ENCODE measurements around the gene GAL3ST2.

- TF ChIP-seq CTCF (conservative IDR thresholded peaks at IDR 0.05; ENCODE audit: low read depth, low read length) (no peak), EZH2phosphoT487 (IDR thresholded peaks at IDR 0.05; ENCODE audit: borderline replicate concordance, low read length) (no peak), EZH2 (IDR thresholded peaks at IDR 0.05; ENCODE audit: low read length, unreplicated experiment) (no peak)
Measured at GRCh38 chr2:241728000-241728399, 48.6 kb upstream of the GAL3ST2 start.

All from PC-3 (cell line).